LHCN-M2 (cell line): ENCODE data around the gene FASLG. TPM values are rescaled to one million over a fixed set of nuclear protein-coding genes. Genes with fewer than 3 reads are reported as not detected.
"Not testable (repeated sequence)": the region's sequence is repeated elsewhere in the genome, so short reads cannot be mapped to it uniquely, and the experiment has no call there.

ENCODE experiments used
- DNase-seq: peaks from one replicate; pipeline ENCODE4 v3.0.0-alpha.2; 2012; ENCODE audit warnings: low read depth
- total RNA-seq: library from RNA; depleted of rRNA; stranded (reverse); fragments of >200 nt; gene quantifications from 2 replicates; pipeline ENCODE4 v1.2.3, GENCODE V29; 2014; rRNA removed

The FASLG gene
- total RNA-seq, 1 experiment from 2014 or later = 0.52 TPM

DNA sequence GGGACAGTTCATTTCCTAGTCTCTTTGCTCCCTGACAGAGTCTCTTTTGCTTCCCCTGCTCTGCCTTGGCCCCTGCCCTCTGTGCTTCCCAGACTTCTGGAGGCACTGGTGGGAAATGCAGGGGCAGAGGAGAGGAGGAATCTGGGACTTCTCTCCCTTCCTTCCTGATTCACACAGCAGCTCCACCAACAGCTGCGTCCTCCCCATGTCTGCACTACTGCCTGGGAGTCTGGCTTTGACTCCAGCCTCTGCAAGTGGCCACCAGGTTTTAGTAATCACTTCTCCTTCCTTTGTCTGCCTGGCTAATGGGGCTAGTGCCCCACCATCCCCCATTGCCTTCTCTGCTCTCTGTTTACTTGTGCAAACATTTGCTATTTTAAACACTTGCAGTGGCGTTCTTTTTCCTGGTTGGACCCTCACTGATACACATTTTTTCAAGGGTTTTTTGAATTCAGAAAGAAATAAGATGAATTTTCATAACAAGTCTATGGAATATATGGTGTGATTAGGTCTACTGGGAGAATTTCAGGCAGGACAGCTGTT, 21.9 kb downstream of the FASLG start:
- peak; percentile 27 for DNase-seq

DNA sequence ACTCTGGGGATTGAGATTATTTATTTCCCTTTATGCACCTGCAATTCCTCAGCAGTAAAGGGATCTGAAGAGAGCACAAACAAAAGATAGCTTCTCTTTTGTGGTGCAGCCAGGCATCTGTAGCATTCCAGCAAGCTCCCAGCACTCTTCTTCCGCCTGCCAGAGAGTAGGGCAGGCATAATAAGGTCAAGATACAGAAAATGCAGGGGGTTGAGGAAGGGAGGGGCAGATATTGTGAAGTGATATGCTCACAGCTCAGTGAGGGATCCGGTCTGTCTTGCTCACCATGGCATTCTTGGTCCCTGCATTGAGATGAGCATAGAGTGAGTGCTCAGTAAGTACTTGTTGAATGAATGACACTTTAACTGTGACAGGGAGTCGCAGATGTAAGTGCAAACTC, 23.9 kb downstream of the FASLG start:
- DNase-seq = no peak

DNA sequence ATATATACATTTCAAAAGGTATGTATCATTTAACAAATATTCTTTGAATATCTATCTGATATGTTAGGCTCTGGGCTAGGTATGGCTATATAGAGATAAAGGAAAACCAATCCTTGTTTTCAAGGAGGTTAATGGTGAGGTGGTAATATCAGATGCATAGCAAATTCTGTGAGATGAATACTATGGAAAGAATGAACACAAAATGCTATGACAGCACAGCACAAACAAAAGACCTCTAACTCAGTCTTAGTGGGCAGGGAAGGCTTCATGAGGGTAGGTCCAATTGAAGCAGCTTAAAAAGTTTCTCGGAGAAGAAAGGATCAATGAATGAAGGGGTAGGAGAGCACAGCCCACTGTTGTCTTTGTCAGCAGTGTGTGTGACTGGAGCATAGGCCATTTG, 27.2 kb downstream of the FASLG start:
- no peak for DNase-seq

DNA sequence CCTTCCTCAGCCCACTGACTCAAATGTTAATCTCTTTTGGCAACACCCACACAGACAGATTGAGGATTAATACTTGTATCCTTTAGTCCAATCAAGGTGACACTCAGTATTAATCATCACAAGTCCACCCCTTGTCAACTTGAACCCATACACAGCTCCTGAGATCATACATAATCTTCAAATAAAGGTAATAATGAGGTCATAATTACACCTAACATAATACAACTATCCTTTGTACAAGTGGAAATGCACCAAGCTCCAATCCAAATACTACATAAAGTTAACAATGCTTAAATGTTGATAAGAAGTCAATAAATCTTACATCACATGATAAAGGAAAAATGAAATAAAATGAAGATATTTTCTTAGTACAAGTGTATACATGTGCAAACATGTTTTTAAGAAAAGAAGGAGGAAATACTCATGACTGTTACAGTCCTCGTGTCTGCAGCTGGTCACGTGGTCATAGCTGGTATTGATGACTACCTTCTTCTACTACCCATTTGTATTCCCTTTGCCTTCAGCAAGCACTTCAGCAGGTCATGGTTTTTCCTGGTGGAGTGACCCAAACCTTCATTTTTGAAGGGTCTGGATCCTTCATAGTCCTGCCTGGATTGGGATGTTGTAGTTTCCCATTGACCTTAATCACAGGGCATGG, 29.7 kb downstream of the FASLG start:
- DNase-seq = not testable (repeated sequence)

DNA sequence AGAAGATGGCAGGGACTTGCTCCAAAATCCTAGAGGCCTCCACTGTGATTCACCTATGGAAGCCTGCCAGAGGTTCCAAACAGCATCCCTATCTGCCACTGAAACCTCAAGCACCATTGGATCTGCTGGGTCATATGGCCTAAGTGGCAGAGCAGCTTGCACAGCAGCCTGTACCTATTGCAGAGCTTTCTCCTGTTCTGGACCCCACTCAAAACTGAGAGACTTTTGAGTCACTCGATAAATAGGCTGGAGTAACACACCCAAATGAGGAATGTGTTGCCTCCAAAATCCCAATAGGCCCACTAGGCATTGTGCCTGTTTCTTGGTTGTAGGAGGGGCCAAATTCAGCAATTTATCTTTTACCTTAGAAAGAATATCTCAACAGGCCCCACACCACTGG, 32.0 kb downstream of the FASLG start:
- DNase-seq = not testable (repeated sequence)

DNA sequence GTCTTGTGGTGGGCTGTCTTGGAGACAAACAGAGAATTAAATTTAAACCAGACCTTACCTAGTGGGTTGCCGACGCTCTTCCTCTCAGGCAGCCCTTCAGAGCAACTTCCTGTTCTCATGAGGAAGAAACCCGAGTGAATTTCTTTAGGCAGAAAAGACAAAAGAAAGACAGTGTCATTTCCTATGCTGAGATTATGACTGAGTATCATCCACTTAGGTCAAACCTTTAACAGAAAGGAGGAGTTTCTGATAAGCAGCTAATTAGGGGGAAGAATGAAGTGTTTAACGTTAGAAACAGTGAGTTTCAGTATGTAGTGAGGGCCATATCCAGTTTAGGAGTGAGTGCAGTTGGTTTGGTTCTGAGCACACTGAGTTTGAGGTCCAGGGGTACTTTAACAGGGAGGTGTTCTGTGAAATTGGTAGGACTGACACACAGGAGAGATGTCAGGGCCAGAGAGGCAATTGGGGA, 38.7 kb downstream of the FASLG start:
- DNase-seq = no peak

DNA sequence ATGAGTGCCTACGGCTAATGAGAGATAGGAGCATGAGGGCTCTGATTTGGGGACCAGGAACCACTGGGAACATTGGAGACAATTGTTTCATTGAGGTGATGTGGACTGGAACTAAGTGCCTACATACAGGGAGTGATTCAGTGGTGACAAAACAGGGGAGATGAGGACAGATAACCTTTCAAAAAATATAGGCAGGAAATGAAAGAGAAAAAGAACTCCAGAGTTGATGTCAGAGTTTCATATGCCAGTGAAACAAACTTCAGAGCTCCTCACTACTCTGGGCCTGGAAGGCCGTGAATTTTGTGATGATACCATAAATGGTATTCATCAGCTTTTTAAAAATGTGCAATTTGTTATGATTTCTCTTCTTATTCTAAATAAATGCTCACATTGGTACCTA, 39.3 kb downstream of the FASLG start:
- DNase-seq = no peak

DNA sequence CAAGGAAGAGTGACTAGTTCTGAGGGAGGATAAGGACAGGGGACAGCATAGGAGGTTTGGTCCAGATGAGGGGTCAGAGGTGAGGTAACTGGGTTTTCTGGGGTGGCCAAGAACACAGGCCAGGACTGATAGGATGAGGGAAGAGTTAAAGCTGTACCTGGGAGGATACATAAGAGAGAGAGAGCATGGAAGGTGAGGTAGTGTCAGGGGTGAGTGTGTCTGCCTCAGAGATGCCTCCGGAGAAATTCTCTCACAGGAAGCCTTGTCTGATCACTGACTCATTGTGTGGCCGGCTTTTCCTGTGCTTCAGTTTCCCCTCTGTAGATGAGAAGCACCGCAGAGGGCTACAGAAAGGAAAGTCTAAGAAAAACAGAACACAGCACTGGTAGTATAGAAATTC, 40.2 kb downstream of the FASLG start:
- DNase-seq = no peak

DNA sequence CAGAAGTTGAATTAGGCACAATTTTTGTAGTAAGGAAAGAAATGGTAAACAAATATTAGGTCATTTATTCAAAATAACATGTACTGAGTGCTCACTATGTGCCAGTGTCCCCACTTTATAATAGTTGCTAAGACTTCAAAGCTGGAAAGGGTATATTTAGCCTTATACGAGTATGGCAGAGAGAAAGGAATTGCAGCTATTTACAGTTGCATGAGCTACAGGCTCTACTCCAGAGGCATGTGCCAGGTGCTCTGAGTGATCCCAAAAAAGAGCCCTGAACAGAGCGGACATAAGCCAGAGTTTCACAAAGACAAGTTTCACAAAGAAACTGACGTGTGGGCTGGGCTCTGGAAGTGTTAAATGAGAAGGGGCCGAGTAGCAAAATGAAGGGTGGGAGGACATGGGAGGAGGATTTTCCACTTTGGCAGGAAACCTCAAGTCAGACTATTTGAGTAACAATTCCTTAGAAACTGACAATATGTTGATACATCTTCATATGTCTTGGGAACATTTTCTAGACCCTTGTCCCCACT, 40.9 kb downstream of the FASLG start:
- DNase-seq = no peak

DNA sequence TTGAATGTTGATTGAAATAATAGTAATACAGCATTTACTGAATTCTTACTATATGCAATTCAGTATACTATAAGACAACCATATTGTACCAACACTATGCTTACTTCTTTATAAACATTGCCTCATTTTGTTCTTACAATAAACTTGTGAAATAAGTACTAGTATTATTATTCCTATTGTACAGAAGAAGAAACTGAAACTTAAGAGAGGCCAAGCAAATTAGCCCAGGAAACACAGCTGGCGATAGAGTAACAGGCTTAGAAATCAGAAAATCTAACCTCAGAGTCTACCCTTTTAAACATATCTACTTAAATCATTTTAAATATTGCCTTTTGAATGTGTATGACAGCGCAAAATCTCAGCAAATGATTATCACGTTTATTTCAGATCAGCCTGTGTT, 41.7 kb downstream of the FASLG start:
- DNase-seq = no peak

DNA sequence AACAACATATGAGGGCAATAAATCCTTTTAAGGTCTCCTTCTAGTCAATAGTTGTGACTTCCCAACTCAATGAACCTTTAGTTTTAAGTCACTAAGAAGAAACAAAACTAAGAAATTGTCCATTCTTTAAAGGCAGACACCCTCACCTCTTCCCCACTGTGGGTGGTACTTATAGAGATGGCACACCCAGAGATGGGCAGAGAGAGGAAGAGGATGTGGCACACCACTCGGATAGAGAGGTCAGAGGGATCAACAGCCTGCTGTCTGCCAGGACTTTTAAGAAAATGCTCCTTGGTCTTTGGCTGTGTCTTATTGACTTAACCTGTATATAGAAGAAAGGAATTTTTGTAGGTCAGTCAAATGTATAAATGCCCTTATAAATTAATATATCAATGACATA, 45.1 kb downstream of the FASLG start:
- DNase-seq = no peak

DNA sequence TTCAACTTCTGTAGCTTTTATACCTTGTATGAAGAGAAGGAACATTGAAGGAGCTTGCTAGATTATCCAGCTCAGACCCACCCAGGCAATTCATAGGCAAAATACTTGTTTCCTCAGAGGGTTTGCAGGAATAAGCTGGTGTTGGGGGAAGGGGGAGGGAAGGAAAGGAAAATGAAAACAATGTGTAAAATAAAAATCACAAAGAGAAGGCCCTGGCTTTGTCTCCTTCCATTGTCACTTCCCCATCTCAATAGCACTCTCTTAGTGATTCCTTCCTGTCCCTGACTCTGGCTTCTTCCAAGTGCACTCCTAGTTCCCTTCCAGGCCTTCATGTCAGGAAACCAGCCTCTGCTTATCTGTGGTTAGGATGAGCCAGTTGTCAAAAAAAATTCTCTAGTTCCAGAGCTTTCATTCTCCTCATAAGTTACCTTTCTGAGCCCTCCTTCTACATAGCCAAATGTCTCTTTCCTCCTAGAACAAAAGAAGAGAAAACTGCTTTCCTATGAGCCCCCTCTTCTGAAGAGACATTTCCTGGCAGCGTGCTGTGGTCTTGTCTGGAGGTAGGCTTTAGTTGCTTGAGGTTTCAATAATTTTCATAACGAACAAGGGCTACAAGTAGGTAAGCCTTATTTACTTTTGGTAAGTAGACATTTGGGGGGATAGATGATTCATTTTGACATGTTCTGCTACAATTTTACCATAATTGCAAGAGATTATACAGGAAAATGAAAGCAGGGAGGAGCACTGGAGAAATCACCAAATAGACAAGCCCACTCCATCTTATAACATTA, 45.7 kb downstream of the FASLG start:
- DNase-seq = no peak

DNA sequence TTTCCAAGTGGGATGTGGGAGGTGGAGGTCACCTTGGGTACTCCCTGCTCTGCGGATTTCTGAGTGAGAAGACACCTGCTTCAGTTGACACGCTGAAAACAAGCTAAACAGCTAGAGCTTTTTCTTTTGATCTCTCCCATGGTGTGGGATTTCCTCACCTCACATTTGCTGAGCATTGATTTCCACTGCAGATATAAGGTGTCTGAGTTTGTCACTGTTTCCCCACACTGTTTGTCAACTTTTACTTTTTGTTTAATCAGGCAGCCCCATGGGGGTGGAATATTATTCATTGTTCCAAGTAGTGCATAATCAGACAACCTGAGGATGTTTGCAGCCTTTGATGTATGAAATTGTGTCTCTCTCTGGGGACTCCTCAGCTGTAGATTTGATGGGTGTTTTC, 49.5 kb downstream of the FASLG start:
- no peak for DNase-seq

DNA sequence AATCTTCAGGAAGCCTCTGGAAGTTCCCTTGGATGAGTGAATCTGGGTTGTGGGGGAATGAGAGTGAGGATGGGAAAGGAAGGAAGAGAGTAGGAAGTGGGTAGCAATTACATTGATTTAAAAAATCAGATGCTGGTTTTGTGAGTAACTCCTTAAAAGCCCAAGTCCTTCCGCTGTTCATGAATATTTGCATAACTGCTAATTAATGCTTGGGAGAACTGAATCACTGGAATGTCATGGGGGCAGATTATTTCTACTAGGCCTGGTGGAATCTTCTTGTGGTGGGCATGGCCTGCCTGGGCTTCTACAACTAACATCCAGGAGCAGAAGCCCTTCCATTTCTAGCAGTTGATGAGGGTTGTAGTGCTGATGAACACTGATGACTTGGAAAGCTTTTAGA, 52.7 kb downstream of the FASLG start:
- no peak for DNase-seq

DNA sequence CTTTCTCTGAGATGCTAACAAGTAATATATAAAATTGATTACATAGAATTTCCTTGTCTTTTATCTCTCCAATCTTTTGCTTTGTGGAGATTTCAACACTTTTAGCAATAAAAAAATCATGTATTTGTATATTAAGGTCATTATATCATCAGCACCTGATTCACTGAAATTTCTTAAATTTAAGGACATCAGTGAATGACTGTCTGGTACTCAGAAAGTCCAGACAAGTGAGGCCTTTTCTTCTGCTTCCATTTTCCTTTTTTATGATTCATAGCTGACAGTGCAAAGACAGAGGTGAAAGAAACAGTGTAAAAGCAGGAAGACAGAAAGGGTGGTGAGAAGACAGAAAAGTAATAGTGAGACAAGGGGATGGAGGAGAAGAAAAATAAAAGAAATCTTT, 54.6 kb downstream of the FASLG start:
- DNase-seq = no peak

Other genes with a start within 250 kb of the FASLG start
- 0.19 and 0.46 TPM in 2 replicates for gene C1orf105, start 238.4 kb upstream of the FASLG start, total RNA-seq
- 16.5 and 25.0 TPM in 2 replicates for gene PIGC, start 215.0 kb upstream of the FASLG start, total RNA-seq
- gene SUCO, start 126.0 kb upstream of the FASLG start, total RNA-seq = 32.6 and 41.4 TPM in 2 replicates